Parathyroid adenoma (tissue), 2 donors: ENCODE results near the gene CPNE5.

Source experiments
- H2AFZ ChIP-seq: fragments of 300-600 bp; sonication (generic); one replicate; pipeline ENCODE4 v1.7.0; 2017; ENCODE audit warnings: antibody characterized with exemption, mild to moderate bottlenecking
- H3K27ac ChIP-seq: fragments of 300-600 bp; sonication (generic); one replicate; pipeline ENCODE4 v1.7.0; 2017
- H3K27me3 ChIP-seq: fragments of 300-600 bp; sonication (generic); one replicate; pipeline ENCODE4 v1.7.0; 2017; ENCODE audit warnings: low read length; ENCODE audit not compliant: control insufficient read depth, insufficient read depth
- H3K36me3 ChIP-seq: fragments of 300-600 bp; sonication (generic); one replicate; pipeline ENCODE4 v1.7.0; 2017; ENCODE audit warnings: low read length; ENCODE audit not compliant: control insufficient read depth, insufficient read depth
- H3K4me1 ChIP-seq: fragments of 300-600 bp; sonication (generic); one replicate; pipeline ENCODE4 v1.7.0; 2017; ENCODE audit warnings: control low read depth
- H3K4me2 ChIP-seq: fragments of 300-600 bp; sonication (generic); one replicate; pipeline ENCODE4 v1.7.0; 2017; ENCODE audit warnings: low read length
- H3K4me3 ChIP-seq: fragments of 300-600 bp; sonication (generic); one replicate; pipeline ENCODE4 v1.7.0; 2017; ENCODE audit warnings: low read depth, low read length
- H3K79me2 ChIP-seq: fragments of 300-600 bp; sonication (generic); one replicate; pipeline ENCODE4 v1.7.0; 2017; ENCODE audit warnings: control low read depth
- H3K9ac ChIP-seq: fragments of 300-600 bp; sonication (generic); one replicate; pipeline ENCODE4 v1.7.0; 2017; ENCODE audit warnings: mild to moderate bottlenecking
- H3K9me3 ChIP-seq: fragments of 300-600 bp; sonication (generic); one replicate; pipeline ENCODE4 v1.7.0; 2017; ENCODE audit warnings: low read length; ENCODE audit not compliant: control insufficient read depth
- CTCF ChIP-seq: fragments of 300-600 bp; sonication (generic); IDR thresholded peaks from one replicate; pipeline ENCODE4 v1.7.0; 2017; ENCODE audit warnings: antibody characterized with exemption, mild to moderate bottlenecking
- donor health status: primary hyperparathyroidism.

CPNE5 gene

DNA sequence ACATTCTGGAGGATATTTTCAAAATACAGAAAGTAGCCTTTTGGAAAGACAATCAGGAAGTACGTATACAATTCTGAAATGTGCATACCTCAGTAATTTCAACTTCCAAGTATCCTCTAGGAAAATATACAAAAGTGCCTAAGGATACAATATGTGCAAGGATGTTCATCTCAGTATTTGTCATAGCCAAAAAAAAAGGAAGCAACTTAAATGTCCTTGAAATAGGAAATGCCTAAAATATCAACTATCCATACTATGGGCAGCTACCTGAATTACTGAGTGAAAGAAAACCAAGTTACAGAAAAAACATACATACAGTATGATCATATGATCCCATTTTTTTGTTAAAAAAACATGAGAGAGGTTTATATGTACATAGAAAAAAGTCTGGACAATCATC lies 33.9 kb upstream of the CPNE5 start:
- no peak overlapping the region for H3K4me2 ChIP-seq
- H3K36me3 ChIP-seq = no peaks in the 10 kb centered on the region
- no peak overlapping the region for H2AFZ ChIP-seq
- no peak overlapping the region for H3K4me3 ChIP-seq
- no peak for TF ChIP-seq CTCF
- no peak overlapping the region for H3K9ac ChIP-seq
- no peak overlapping the region for H3K27ac ChIP-seq
- peaks cover 5% of the 10 kb centered on the region for H3K4me1 ChIP-seq
- H3K79me2 ChIP-seq = peaks cover 4% of the 10 kb centered on the region
- no peaks in the 10 kb centered on the region for H3K27me3 ChIP-seq
- no peaks in the 10 kb centered on the region for H3K9me3 ChIP-seq

- H3K36me3 ChIP-seq = no peaks in the 10 kb centered on the region
- H2AFZ ChIP-seq = no peak overlapping the region
- peaks cover 13% of the 10 kb centered on the region for H3K79me2 ChIP-seq
- no peak overlapping the region for H3K4me3 ChIP-seq
- H3K4me1 ChIP-seq = peaks cover 5% of the 10 kb centered on the region
- TF ChIP-seq CTCF = no peak
- H3K4me2 ChIP-seq = no peak overlapping the region
- H3K27ac ChIP-seq = no peak overlapping the region
- H3K27me3 ChIP-seq = no peaks in the 10 kb centered on the region
- H3K9me3 ChIP-seq = no peaks in the 10 kb centered on the region
- no peak overlapping the region for H3K9ac ChIP-seq
Observed at GRCh38 chr6:36871686-36872085, 32.4 kb upstream of the CPNE5 start.

- H3K79me2 ChIP-seq = peaks cover 30% of the 10 kb centered on the region
- TF ChIP-seq CTCF = no peak
- H3K9ac ChIP-seq = no peak overlapping the region
- no peak overlapping the region for H3K27ac ChIP-seq
- H3K27me3 ChIP-seq = no peaks in the 10 kb centered on the region
- H3K9me3 ChIP-seq = no peaks in the 10 kb centered on the region
- H3K36me3 ChIP-seq = no peaks in the 10 kb centered on the region
- H3K4me3 ChIP-seq = no peak overlapping the region
- H3K4me1 ChIP-seq = peaks cover 3% of the 10 kb centered on the region
- no peak overlapping the region for H2AFZ ChIP-seq
- H3K4me2 ChIP-seq = no peak overlapping the region
Observed at GRCh38 chr6:36867471-36868224, 28.4 kb upstream of the CPNE5 start.

DNA sequence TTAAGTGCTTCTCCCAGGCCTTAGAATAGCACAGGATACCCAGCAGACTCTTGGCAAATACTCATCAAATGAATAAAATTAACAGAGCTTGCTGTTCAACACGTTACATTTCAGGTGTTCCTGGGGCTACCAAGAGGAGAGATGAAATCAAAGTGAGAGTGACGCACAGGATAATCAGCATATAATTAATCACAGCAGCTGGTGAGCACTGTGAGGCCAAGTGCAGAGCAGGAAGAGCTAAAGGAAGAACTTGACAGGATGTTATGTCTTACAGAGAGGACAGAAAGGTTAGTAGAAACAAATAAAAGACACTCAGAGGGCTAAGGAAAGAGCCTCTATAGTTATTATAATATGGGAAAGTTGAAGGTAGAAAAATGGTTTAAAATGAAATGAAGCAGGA lies 26.6 kb upstream of the CPNE5 start:
- no peak overlapping the region for H3K4me3 ChIP-seq
- H3K9ac ChIP-seq = no peak overlapping the region

More for the DNA sequence above, 26.6 kb upstream of the CPNE5 start:
- TF ChIP-seq CTCF = no peak
- H3K36me3 ChIP-seq = no peaks in the 10 kb centered on the region
- peaks cover 30% of the 10 kb centered on the region for H3K79me2 ChIP-seq
- no peak overlapping the region for H3K27ac ChIP-seq
- H3K9me3 ChIP-seq = no peaks in the 10 kb centered on the region
- H2AFZ ChIP-seq = no peak overlapping the region
- H3K4me1 ChIP-seq = peaks cover 9% of the 10 kb centered on the region
- no peak overlapping the region for H3K4me2 ChIP-seq
- H3K27me3 ChIP-seq = no peaks in the 10 kb centered on the region
